OCI-LY7 (cell line): ENCODE results near the gene PHLDA3. TPM values are rescaled to one million over a fixed set of nuclear protein-coding genes. Genes with fewer than 3 reads are reported as not detected.
"Not testable (repeated sequence)": the region's sequence is repeated elsewhere in the genome, so short reads cannot be mapped to it uniquely, and the experiment has no call there.

Source experiments
- BruUV-seq: library from RNA; stranded (reverse); fragments of 400-500 nt; replicated peaks from 2 replicates; lab custom pipeline; 2021; lab: Mats Ljungman, UMichigan
- CTCF ChIA-PET: fragments of 300-600 bp; sonication (Branson Sonifier 250); formaldehyde crosslinking; loops from one replicate; lab custom pipeline; 2022; ENCODE audit warnings: antibody characterized with exemption; ENCODE audit not compliant: unreplicated experiment; lab: Charles Lee
- POLR2A ChIA-PET: fragments of 300-600 bp; sonication (Branson Sonifier 250); formaldehyde crosslinking; loops from one replicate; lab custom pipeline; 2022; ENCODE audit warnings: antibody characterized with exemption; lab: Charles Lee
- DNase-seq: peaks from one replicate; pipeline ENCODE4 v3.0.0-alpha.2; 2015; ENCODE audit warnings: low spot score
- H2AFZ ChIP-seq: fragments of 200-600 bp; sonication (generic), shearing (Covaris generic); 2 replicates; pipeline ENCODE4 v1.6.1; 2014; ENCODE audit warnings: mild to moderate bottlenecking, antibody characterized with exemption, low read length, moderate library complexity
- H3K27ac ChIP-seq: fragments of 200-600 bp; sonication (generic); 2 replicates; pipeline ENCODE4 v1.5.1; 2014; ENCODE audit warnings: mixed run types, low read depth, mild to moderate bottlenecking, moderate library complexity, low read length, inconsistent platforms; ENCODE audit not compliant: poor library complexity, severe bottlenecking
- H3K36me3 ChIP-seq: fragments of 200-600 bp; sonication (generic); 2 replicates; pipeline ENCODE4 v1.6.1; 2014; ENCODE audit warnings: mild to moderate bottlenecking, antibody characterized with exemption, low read length, moderate library complexity, mixed read lengths; ENCODE audit not compliant: insufficient read depth
- H3K4me1 ChIP-seq: fragments of 200-600 bp; sonication (generic); 2 replicates; pipeline ENCODE4 v1.5.1; 2014; ENCODE audit warnings: mild to moderate bottlenecking, low read length; ENCODE audit not compliant: insufficient read depth, poor library complexity, severe bottlenecking
- H3K4me2 ChIP-seq: fragments of 200-600 bp; sonication (generic); 2 replicates; pipeline ENCODE4 v1.6.1; 2014; ENCODE audit warnings: mild to moderate bottlenecking, low read length
- H3K4me3 ChIP-seq: fragments of 200-600 bp; sonication (generic); 2 replicates; pipeline ENCODE4 v1.5.1; 2014; ENCODE audit warnings: mild to moderate bottlenecking, low read depth, low read length; ENCODE audit not compliant: poor library complexity, severe bottlenecking
- H3K79me2 ChIP-seq: fragments of 200-600 bp; sonication (generic); 2 replicates; pipeline ENCODE4 v1.6.1; 2016; ENCODE audit warnings: low read depth, mild to moderate bottlenecking, low read length, moderate library complexity, mixed read lengths; ENCODE audit not compliant: insufficient read depth
- H3K9me2 ChIP-seq: fragments of 200-600 bp; sonication (generic); 2 replicates; pipeline ENCODE4 v1.6.1; 2016; ENCODE audit warnings: mild to moderate bottlenecking, low read length, mixed read lengths; ENCODE audit not compliant: insufficient read depth
- H3K9me3 ChIP-seq: fragments of 200-600 bp; sonication (generic); 2 replicates; pipeline ENCODE4 v1.6.1; 2014; ENCODE audit warnings: mild to moderate bottlenecking, mixed run types, low read length, mixed read lengths
- H4K20me1 ChIP-seq: fragments of 200-600 bp; sonication (generic); 2 replicates; pipeline ENCODE4 v1.6.1; 2014; ENCODE audit warnings: mild to moderate bottlenecking, antibody characterized with exemption, low read length, moderate library complexity, mixed read lengths; ENCODE audit not compliant: insufficient read depth
- CTCF ChIP-seq: fragments of 200-600 bp; sonication (generic); conservative IDR thresholded peaks from 2 replicates; pipeline ENCODE4 v1.5.1; 2014; ENCODE audit warnings: mild to moderate bottlenecking, antibody characterized with exemption, low read length, moderate library complexity, mixed read lengths
- EZH2phosphoT487 ChIP-seq: fragments of 200-600 bp; sonication (generic); IDR thresholded peaks from 2 replicates; pipeline ENCODE4 v1.6.1; 2018; ENCODE audit warnings: low read depth, borderline replicate concordance, mild to moderate bottlenecking, mixed run types, antibody characterized with exemption, low read length, moderate library complexity, mixed read lengths
- intact Hi-C: fragments of 100-400 bp; cut with micrococcal nuclease; formaldehyde crosslinking; loops from one replicate; pipeline ENCODE4 v1.10.0; 2022; ENCODE audit not compliant: unreplicated experiment
- total RNA-seq, 2 experiments: library from RNA; depleted of rRNA in 1 of 2; stranded (reverse); fragments of >200 nt in 1 of 2; shearing (Covaris generic) in 1 of 2; gene quantifications; 2 replicates each; pipeline ENCODE4 v1.2.3, GENCODE V29; 2014 to 2022

Gene PHLDA3
- total RNA-seq, 2 experiments from 2014 or later = not detected

- peaks cover 32% of the 10 kb centered on the region for H3K4me1 ChIP-seq
- ChIA-PET POLR2A (interaction anchor here (1.0 to 4.6 kb wide), 2 partner anchors 31 to 33 kb away, joined by 4 to 39 read pairs; no protein-coding TSS in a partner anchor), CTCF (interaction anchor here (0.5 to 5.1 kb wide), 4 partner anchors 22 to 219 kb away, joined by 3 to 82 read pairs (median 3); no protein-coding TSS in a partner anchor)
Observed at GRCh38 chr1:201479201-201479730, 10.3 kb upstream of the PHLDA3 start.

GRCh38 chr1:201478666-201479065 is 9.7 kb upstream of the PHLDA3 start:
- peaks cover 32% of the 10 kb centered on the region for H3K4me1 ChIP-seq
- ChIA-PET POLR2A (interaction anchor here (1.0 kb wide), 1 partner anchor 31 kb away, joined by 4 read pairs; no protein-coding TSS in a partner anchor), CTCF (interaction anchor here (0.5 to 5.1 kb wide), 3 partner anchors 31 to 219 kb away, joined by 3 to 82 read pairs (median 3); no protein-coding TSS in a partner anchor)
- H3K79me2 ChIP-seq, H4K20me1 ChIP-seq, H2AFZ ChIP-seq, H3K27ac ChIP-seq, H3K4me3 ChIP-seq, DNase-seq, H3K9me3 ChIP-seq, intact Hi-C loops, H3K36me3 ChIP-seq, H3K4me2 ChIP-seq, BruUV-seq, H3K9me2 ChIP-seq: not testable (repeated sequence)

More at GRCh38 chr1:201479201-201479730, 10.3 kb upstream of the PHLDA3 start:
- BruUV-seq = no TSS peak
- H3K27ac ChIP-seq = no peak overlapping the region
- no peak overlapping the region for H3K4me2 ChIP-seq
- DNase-seq = no peak
- H3K79me2 ChIP-seq = no peaks in the 10 kb centered on the region
- H3K36me3 ChIP-seq = peaks cover 1% of the 10 kb centered on the region; the same call in 1 of the 2 replicates
- H3K9me3 ChIP-seq = no peaks in the 10 kb centered on the region
- no peak for TF ChIP-seq CTCF
- no peak for TF ChIP-seq EZH2phosphoT487
- H3K9me2 ChIP-seq = no peaks in the 10 kb centered on the region
- intact Hi-C loops = no loop called here
- H3K4me3 ChIP-seq = no peak overlapping the region
- H2AFZ ChIP-seq = no peak overlapping the region
- no peaks in the 10 kb centered on the region for H4K20me1 ChIP-seq

GRCh38 chr1:201476670-201477344 is 7.8 kb upstream of the PHLDA3 start:
- Histone ChIP-seq H3K27ac (no peak overlapping the region), H3K79me2 (no peaks in the 10 kb centered on the region), H3K4me2 (no peak overlapping the region), H2AFZ (no peak overlapping the region), H3K9me2 (no peaks in the 10 kb centered on the region), H3K4me1 (peaks cover 26% of the 10 kb centered on the region), H3K4me3 (no peak overlapping the region), H4K20me1 (no peaks in the 10 kb centered on the region), H3K9me3 (no peaks in the 10 kb centered on the region), H3K36me3 (no peaks in the 10 kb centered on the region)
- no peak for TF ChIP-seq CTCF
- DNase-seq = no peak
- ChIA-PET POLR2A (no interaction called here), CTCF (interaction anchor here (0.5 to 0.6 kb wide), 2 partner anchors 26 to 142 kb away, joined by 3 to 13 read pairs; no protein-coding TSS in a partner anchor)
- intact Hi-C loops = no loop called here
- no TSS peak for BruUV-seq
